ENCODE results near the gene PLXNA2. TPM values are rescaled to one million over a fixed set of nuclear protein-coding genes. Genes with fewer than 3 reads are reported as not detected.

PLXNA2 gene
- total and polyA plus RNA-seq, 2 donors = 1.9 to 5.6 TPM

DNA sequence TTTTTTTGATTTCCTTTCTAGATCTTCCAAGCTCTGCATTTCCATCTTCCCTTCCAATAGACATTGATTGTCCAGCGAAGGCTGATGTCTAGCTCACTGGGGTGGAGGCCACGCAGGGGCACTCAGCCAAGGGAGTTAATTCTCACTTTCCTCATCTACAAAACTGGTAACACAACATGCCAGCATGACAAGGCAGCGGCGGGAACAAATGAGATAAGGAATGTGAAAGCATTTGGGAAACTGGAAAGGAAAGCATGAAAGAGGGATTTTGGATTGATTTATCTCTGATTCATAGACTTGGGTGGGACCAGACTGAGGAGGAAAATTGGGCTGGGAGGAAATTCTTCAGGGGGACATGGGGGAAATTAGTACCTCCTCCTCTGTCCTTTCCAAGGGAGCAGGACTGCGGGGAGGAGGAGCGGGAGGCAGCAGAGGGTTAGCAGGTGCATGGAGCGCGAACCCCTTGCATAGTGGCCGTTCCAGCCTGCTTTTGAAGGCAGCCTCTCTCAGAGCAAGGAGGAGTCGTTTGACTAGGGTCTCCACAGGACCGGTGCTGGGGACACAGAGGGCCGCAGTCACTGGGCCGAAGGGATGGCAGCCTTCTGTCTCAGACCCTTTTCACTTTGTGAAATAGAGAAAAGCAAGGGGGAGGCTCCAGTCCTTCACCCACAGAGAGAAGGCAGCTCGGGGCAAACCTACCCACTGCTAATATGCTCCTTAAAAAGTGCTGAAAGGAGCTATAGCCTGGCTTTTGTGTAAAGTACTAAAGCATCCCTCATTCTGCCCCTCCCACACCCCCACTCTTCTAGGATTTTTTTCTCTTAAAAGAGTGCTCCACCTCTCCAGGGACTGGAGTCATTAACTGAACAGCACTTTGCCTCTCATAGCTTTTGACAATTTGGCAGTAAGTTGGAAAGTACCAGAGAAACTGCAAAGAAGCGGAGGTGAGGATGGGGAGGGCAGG lies 89.2 kb downstream of the PLXNA2 start:
- Histone ChIP-seq H3K27me3 (ENCODE audit: control insufficient read depth in 2 of 2, insufficient read depth in 1 of 2, low read length in 1 of 2) (peaks cover 0 to 21% of the 10 kb centered on the region in 2 donors), H3K9me3 (ENCODE audit: control insufficient read depth in 2 of 2, insufficient read depth in 1 of 2, low read length in 1 of 2) (no peaks in the 10 kb centered on the region), H3K4me3 (ENCODE audit: low read length in 2 of 2) (no peak overlapping the region), H3K4me1 (ENCODE audit: control insufficient read depth in 2 of 2, insufficient read depth in 2 of 2, low read length in 2 of 2) (peaks cover 12 to 27% of the 10 kb centered on the region in 2 donors), H3K36me3 (ENCODE audit: control insufficient read depth in 2 of 2, insufficient read depth in 2 of 2, low read length in 1 of 2) (no peaks in the 10 kb centered on the region), H3K27ac (ENCODE audit: low read depth in 1 of 2, low read length in 1 of 2) (no peak overlapping the region)
- WGBS = 81% methylated on average over 15 of the region's 15 CpGs
- no peak for DNase-seq (ENCODE audit: low read depth in 6 of 9, low spot score in 9 of 9)

- WGBS = 12% methylated on average over 7 of the region's 7 CpGs
- no peaks in the 10 kb centered on the region for H3K36me3 ChIP-seq (ENCODE audit: control insufficient read depth in 2 of 2, insufficient read depth in 2 of 2, low read length in 1 of 2)
- H3K9me3 ChIP-seq (ENCODE audit: control insufficient read depth in 2 of 2, insufficient read depth in 1 of 2, low read length in 1 of 2) = no peaks in the 10 kb centered on the region
- peaks cover 12 to 26% of the 10 kb centered on the region in 2 donors for H3K4me1 ChIP-seq (ENCODE audit: control insufficient read depth in 2 of 2, insufficient read depth in 2 of 2, low read length in 2 of 2)
- no peak overlapping the region for H3K4me3 ChIP-seq (ENCODE audit: low read length in 2 of 2)
- peaks cover 0 to 15% of the 10 kb centered on the region in 2 donors for H3K27me3 ChIP-seq (ENCODE audit: control insufficient read depth in 2 of 2, insufficient read depth in 1 of 2, low read length in 1 of 2)
- DNase-seq (ENCODE audit: low read depth in 6 of 9, low spot score in 9 of 9) = no peak
- H3K27ac ChIP-seq (ENCODE audit: low read depth in 1 of 2, low read length in 1 of 2) = no peak overlapping the region
These were observed 90.1 kb downstream of the PLXNA2 start for GRCh38 chr1:208154040-208154439.

DNA sequence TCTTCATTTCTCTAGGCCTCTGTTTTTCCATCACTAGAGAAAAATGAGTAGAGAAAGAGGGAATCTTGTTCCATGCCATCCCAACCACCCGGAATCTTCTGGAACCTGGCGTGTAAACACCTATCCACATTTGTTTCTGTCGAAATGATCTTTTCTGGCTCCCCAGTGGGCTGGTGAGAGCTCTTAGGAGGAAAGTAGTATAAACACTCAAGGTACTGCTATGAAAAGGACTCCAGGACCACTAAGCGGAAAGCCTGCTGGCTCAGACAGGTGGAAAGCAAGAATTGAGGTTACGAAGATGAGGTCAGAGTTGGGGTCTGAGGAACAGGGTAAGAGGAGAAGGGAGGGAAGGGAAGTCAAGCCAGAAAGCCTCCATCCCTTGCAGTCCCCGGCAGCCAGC lies 90.8 kb downstream of the PLXNA2 start:
- peaks cover 0 to 10% of the 10 kb centered on the region in 2 donors for H3K27me3 ChIP-seq (ENCODE audit: control insufficient read depth in 2 of 2, insufficient read depth in 1 of 2, low read length in 1 of 2)
- DNase-seq (ENCODE audit: low read depth in 6 of 9, low spot score in 9 of 9) = no peak
- no peak overlapping the region for H3K4me3 ChIP-seq (ENCODE audit: low read length in 2 of 2)
- H3K4me1 ChIP-seq (ENCODE audit: control insufficient read depth in 2 of 2, insufficient read depth in 2 of 2, low read length in 2 of 2) = peaks cover 12 to 20% of the 10 kb centered on the region in 2 donors
- WGBS = 94% methylated on average over 6 of the region's 6 CpGs
- H3K36me3 ChIP-seq (ENCODE audit: control insufficient read depth in 2 of 2, insufficient read depth in 2 of 2, low read length in 1 of 2) = no peaks in the 10 kb centered on the region
- H3K27ac ChIP-seq (ENCODE audit: low read depth in 1 of 2, low read length in 1 of 2) = no peak overlapping the region
- H3K9me3 ChIP-seq (ENCODE audit: control insufficient read depth in 2 of 2, insufficient read depth in 1 of 2, low read length in 1 of 2) = no peaks in the 10 kb centered on the region

DNA sequence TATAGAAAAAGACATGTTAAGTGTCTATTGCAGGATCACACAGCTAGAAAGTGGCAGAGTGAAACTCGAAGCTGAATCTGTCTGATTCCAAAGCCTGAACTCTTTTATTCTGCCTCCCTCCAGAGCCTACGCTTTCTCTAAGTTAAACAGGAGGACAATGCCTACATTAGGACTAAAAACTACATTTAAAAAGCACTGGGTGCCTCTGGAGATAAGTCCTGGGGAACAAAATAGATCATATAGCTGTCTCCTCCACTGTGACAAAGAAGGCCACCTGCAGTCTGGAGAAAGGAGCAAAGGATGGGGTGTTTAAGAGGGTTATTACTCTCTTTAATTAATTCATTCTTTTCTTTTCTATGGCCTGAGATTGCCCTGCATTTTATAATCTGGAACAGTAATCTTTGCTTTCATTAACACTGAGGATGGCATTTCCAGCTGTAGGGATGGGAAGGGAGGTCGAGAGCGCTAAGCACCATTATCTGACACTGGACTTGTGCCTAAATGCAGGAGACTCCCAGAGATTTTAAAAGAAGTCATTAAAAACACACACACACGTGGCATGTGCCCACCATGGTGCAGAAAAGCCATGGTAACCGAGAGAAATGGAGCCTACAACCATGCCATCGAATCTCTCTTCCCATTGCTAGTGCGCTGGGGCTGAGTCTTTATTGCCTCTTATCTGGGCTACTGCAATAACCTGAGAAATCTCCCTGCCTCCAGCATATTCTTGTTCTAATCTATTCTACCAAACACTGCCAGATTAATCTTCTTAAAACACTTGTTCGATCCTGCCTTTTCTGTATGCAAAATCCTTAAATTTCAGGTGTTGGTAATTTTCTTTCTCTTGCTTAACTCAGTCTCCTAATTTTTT lies 92.2 kb downstream of the PLXNA2 start:
- H3K27ac ChIP-seq (ENCODE audit: low read depth in 1 of 2, low read length in 1 of 2) = no peak overlapping the region
- H3K27me3 ChIP-seq (ENCODE audit: control insufficient read depth in 2 of 2, insufficient read depth in 1 of 2, low read length in 1 of 2) = peaks cover 0 to 5% of the 10 kb centered on the region in 2 donors
- H3K36me3 ChIP-seq (ENCODE audit: control insufficient read depth in 2 of 2, insufficient read depth in 2 of 2, low read length in 1 of 2) = no peaks in the 10 kb centered on the region
- no peaks in the 10 kb centered on the region for H3K9me3 ChIP-seq (ENCODE audit: control insufficient read depth in 2 of 2, insufficient read depth in 1 of 2, low read length in 1 of 2)
- H3K4me1 ChIP-seq (ENCODE audit: control insufficient read depth in 2 of 2, insufficient read depth in 2 of 2, low read length in 2 of 2) = peaks cover 12 to 20% of the 10 kb centered on the region in 2 donors
- no peak for DNase-seq (ENCODE audit: low read depth in 6 of 9, low spot score in 9 of 9)
- no peak overlapping the region for H3K4me3 ChIP-seq (ENCODE audit: low read length in 2 of 2)
- 84% methylated on average over 9 of the region's 9 CpGs for WGBS

GRCh38 chr1:208150833-208151458 lies 93.2 kb downstream of the PLXNA2 start:
- no peak overlapping the region for H3K27ac ChIP-seq (ENCODE audit: low read depth in 1 of 2, low read length in 1 of 2)
- 91% methylated on average over 6 of the region's 6 CpGs for WGBS
- H3K4me1 ChIP-seq (ENCODE audit: control insufficient read depth in 2 of 2, insufficient read depth in 2 of 2, low read length in 2 of 2) = peaks cover 12 to 20% of the 10 kb centered on the region in 2 donors
- no peaks in the 10 kb centered on the region for H3K9me3 ChIP-seq (ENCODE audit: control insufficient read depth in 2 of 2, insufficient read depth in 1 of 2, low read length in 1 of 2)
- peaks cover 0 to 5% of the 10 kb centered on the region in 2 donors for H3K27me3 ChIP-seq (ENCODE audit: control insufficient read depth in 2 of 2, insufficient read depth in 1 of 2, low read length in 1 of 2)
- DNase-seq (ENCODE audit: low read depth in 6 of 9, low spot score in 9 of 9) = no peak
- no peak overlapping the region for H3K4me3 ChIP-seq (ENCODE audit: low read length in 2 of 2)
- H3K36me3 ChIP-seq (ENCODE audit: control insufficient read depth in 2 of 2, insufficient read depth in 2 of 2, low read length in 1 of 2) = no peaks in the 10 kb centered on the region

DNA sequence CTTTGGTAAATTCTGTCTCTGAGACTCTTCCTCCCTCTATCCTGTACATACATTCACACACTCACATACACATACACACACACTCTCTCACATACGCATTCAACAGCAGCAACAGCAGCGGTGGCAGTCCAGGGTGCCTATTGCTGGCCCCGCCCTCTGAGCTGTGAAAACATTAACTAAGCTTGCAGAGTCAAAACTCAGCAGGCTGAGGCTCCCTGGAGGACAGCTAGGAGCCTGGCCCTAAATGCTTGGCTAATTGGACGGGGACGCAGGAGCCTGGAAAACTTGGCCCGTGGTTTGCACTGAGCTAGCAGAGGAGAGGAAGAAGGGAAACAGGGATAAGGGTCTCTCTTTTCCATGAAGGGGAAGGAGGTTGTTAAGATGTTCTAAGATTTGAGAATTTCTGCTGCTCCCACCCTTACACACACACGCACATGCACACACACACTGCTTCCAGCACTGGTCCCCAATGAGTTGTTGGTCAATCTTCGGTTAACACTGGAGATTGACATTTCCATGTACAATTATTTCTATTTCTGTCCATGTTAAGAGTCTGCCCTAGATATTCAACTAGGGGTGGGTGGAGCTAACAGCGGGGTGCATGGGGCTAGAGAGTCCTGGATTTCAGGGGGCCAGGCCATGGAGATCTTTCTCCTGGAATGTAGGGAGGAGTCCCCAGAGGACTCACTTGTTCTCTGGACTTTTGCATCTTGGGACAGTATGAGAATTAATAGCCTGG lies 94.2 kb downstream of the PLXNA2 start:
- no peak overlapping the region for H3K4me3 ChIP-seq (ENCODE audit: low read length in 2 of 2)
- peaks cover 12 to 23% of the 10 kb centered on the region in 2 donors for H3K4me1 ChIP-seq (ENCODE audit: control insufficient read depth in 2 of 2, insufficient read depth in 2 of 2, low read length in 2 of 2)
- H3K27ac ChIP-seq (ENCODE audit: low read depth in 1 of 2, low read length in 1 of 2) = no peak overlapping the region
- no peak for DNase-seq (ENCODE audit: low read depth in 6 of 9, low spot score in 9 of 9)
- peaks cover 0 to 4% of the 10 kb centered on the region in 2 donors for H3K9me3 ChIP-seq (ENCODE audit: control insufficient read depth in 2 of 2, insufficient read depth in 1 of 2, low read length in 1 of 2)
- peaks cover 0 to under 1% of the 10 kb centered on the region in 2 donors for H3K27me3 ChIP-seq (ENCODE audit: control insufficient read depth in 2 of 2, insufficient read depth in 1 of 2, low read length in 1 of 2)
- 94% methylated on average over 9 of the region's 9 CpGs for WGBS
- no peaks in the 10 kb centered on the region for H3K36me3 ChIP-seq (ENCODE audit: control insufficient read depth in 2 of 2, insufficient read depth in 2 of 2, low read length in 1 of 2)

GRCh38 chr1:208149213-208149612 lies 95.0 kb downstream of the PLXNA2 start:
- no peaks in the 10 kb centered on the region for H3K27me3 ChIP-seq (ENCODE audit: control insufficient read depth in 2 of 2, insufficient read depth in 1 of 2, low read length in 1 of 2)
- no peaks in the 10 kb centered on the region for H3K36me3 ChIP-seq (ENCODE audit: control insufficient read depth in 2 of 2, insufficient read depth in 2 of 2, low read length in 1 of 2)
- H3K9me3 ChIP-seq (ENCODE audit: control insufficient read depth in 2 of 2, insufficient read depth in 1 of 2, low read length in 1 of 2) = peaks cover 0 to 4% of the 10 kb centered on the region in 2 donors
- DNase-seq (ENCODE audit: low read depth in 6 of 9, low spot score in 9 of 9) = no peak
- H3K4me1 ChIP-seq (ENCODE audit: control insufficient read depth in 2 of 2, insufficient read depth in 2 of 2, low read length in 2 of 2) = peaks cover 8 to 19% of the 10 kb centered on the region in 2 donors
- H3K27ac ChIP-seq (ENCODE audit: low read depth in 1 of 2, low read length in 1 of 2) = no peak overlapping the region
- no peak overlapping the region for H3K4me3 ChIP-seq (ENCODE audit: low read length in 2 of 2)

- H3K27ac ChIP-seq (ENCODE audit: low read depth in 1 of 2, low read length in 1 of 2) = no peak overlapping the region
- no peaks in the 10 kb centered on the region for H3K27me3 ChIP-seq (ENCODE audit: control insufficient read depth in 2 of 2, insufficient read depth in 1 of 2, low read length in 1 of 2)
- H3K36me3 ChIP-seq (ENCODE audit: control insufficient read depth in 2 of 2, insufficient read depth in 2 of 2, low read length in 1 of 2) = no peaks in the 10 kb centered on the region
- WGBS = 97% methylated on average over 4 of the region's 4 CpGs
- no peak overlapping the region for H3K4me3 ChIP-seq (ENCODE audit: low read length in 2 of 2)
- DNase-seq (ENCODE audit: low read depth in 6 of 9, low spot score in 9 of 9) = no peak
- H3K4me1 ChIP-seq (ENCODE audit: control insufficient read depth in 2 of 2, insufficient read depth in 2 of 2, low read length in 2 of 2) = peaks cover 1 to 14% of the 10 kb centered on the region in 2 donors
- H3K9me3 ChIP-seq (ENCODE audit: control insufficient read depth in 2 of 2, insufficient read depth in 1 of 2, low read length in 1 of 2) = peaks cover 0 to 4% of the 10 kb centered on the region in 2 donors
These were observed 95.8 kb downstream of the PLXNA2 start for GRCh38 chr1:208148380-208148779.
